ENCODE results near the gene MDK. TPM values are rescaled to one million over a fixed set of nuclear protein-coding genes. Genes with fewer than 3 reads are reported as not detected.

Gene MDK
- total RNA-seq, 2 experiments from 2014 or later = 2.9 to 4.6 TPM

GRCh38 chr11:46338988-46339666, 42.3 kb upstream of the MDK start:
- peaks cover 80% of the 10 kb centered on the region for H3K4me1 Mint-ChIP-seq (ENCODE audit: low read depth)
- no peak overlapping the region for H3K4me3 Mint-ChIP-seq
- no peaks in the 10 kb centered on the region for H3K27me3 Mint-ChIP-seq (ENCODE audit: low read depth)
- no peaks in the 10 kb centered on the region for H3K36me3 Mint-ChIP-seq (ENCODE audit: low read depth)
- peak overlapping the region; percentile 69 for H3K27ac Mint-ChIP-seq
- CTCF ChIA-PET = interaction anchor here (0.6 to 4.3 kb wide), 6 partner anchors 9 to 100 kb away, joined by 3 to 28 read pairs (median 4); no protein-coding TSS in a partner anchor
- no peaks in the 10 kb centered on the region for H3K9me3 Mint-ChIP-seq
- DNase-seq = no peak
- intact Hi-C loops (cut with micrococcal nuclease) = no loop called here

- CTCF ChIA-PET = interaction anchor here (0.6 to 14.1 kb wide), 5 partner anchors 8 to 100 kb away, joined by 3 to 148 read pairs (median 5); no protein-coding TSS in a partner anchor
- intact Hi-C loops (cut with micrococcal nuclease) = no loop called here
Observed at GRCh38 chr11:46339816-46340215, 41.7 kb upstream of the MDK start.

GRCh38 chr11:46341454-46341853, 40.0 kb upstream of the MDK start:
- peak overlapping the region; percentile 6 for H3K27ac Mint-ChIP-seq
- no peaks in the 10 kb centered on the region for H3K9me3 Mint-ChIP-seq

More at GRCh38 chr11:46339816-46340215, 41.7 kb upstream of the MDK start:
- Mint-ChIP-seq H3K4me1 (ENCODE audit: low read depth) (peaks cover 79% of the 10 kb centered on the region), H3K9me3 (no peaks in the 10 kb centered on the region), H3K4me3 (no peak overlapping the region), H3K27me3 (ENCODE audit: low read depth) (no peaks in the 10 kb centered on the region), H3K27ac (no peak overlapping the region), H3K36me3 (ENCODE audit: low read depth) (no peaks in the 10 kb centered on the region)
- DNase-seq = no peak

GRCh38 chr11:46342239-46342638, 39.2 kb upstream of the MDK start:
- H3K4me1 Mint-ChIP-seq (ENCODE audit: low read depth) = peaks cover 77% of the 10 kb centered on the region
- DNase-seq = peak; percentile 58
- H3K27ac Mint-ChIP-seq = peak overlapping the region; percentile 61
- CTCF ChIA-PET = interaction anchor here (1.4 to 14.1 kb wide), 6 partner anchors 10 to 103 kb away, joined by 5 to 148 read pairs (median 10); no protein-coding TSS in a partner anchor
- intact Hi-C loops (cut with micrococcal nuclease) = loop anchor here (1.0 kb wide), 1 partner anchor 10 kb away; no protein-coding TSS in a partner anchor
- H3K36me3 Mint-ChIP-seq (ENCODE audit: low read depth) = peaks cover 2% of the 10 kb centered on the region
- H3K9me3 Mint-ChIP-seq = no peaks in the 10 kb centered on the region
- H3K27me3 Mint-ChIP-seq (ENCODE audit: low read depth) = no peaks in the 10 kb centered on the region
- H3K4me3 Mint-ChIP-seq = no peak overlapping the region

More at GRCh38 chr11:46341454-46341853, 40.0 kb upstream of the MDK start:
- H3K4me3 Mint-ChIP-seq = no peak overlapping the region
- peaks cover 78% of the 10 kb centered on the region for H3K4me1 Mint-ChIP-seq (ENCODE audit: low read depth)
- CTCF ChIA-PET = interaction anchor here (1.4 to 14.1 kb wide), 5 partner anchors 10 to 103 kb away, joined by 5 to 148 read pairs (median 12); no protein-coding TSS in a partner anchor
- H3K27me3 Mint-ChIP-seq (ENCODE audit: low read depth) = no peaks in the 10 kb centered on the region
- intact Hi-C loops (cut with micrococcal nuclease) = no loop called here
- no peak for DNase-seq
- peaks cover 2% of the 10 kb centered on the region for H3K36me3 Mint-ChIP-seq (ENCODE audit: low read depth)

- Mint-ChIP-seq H3K9me3 (no peaks in the 10 kb centered on the region), H3K4me3 (no peak overlapping the region), H3K27me3 (ENCODE audit: low read depth) (no peaks in the 10 kb centered on the region), H3K4me1 (ENCODE audit: low read depth) (peaks cover 66% of the 10 kb centered on the region), H3K36me3 (ENCODE audit: low read depth) (peaks cover 2% of the 10 kb centered on the region), H3K27ac (no peak overlapping the region)
- no peak for DNase-seq
- CTCF ChIA-PET = interaction anchor here (0.6 to 14.1 kb wide), 10 partner anchors 10 to 378 kb away, joined by 3 to 368 read pairs (median 10); no protein-coding TSS in a partner anchor
- intact Hi-C loops (cut with micrococcal nuclease) = no loop called here
Observed at GRCh38 chr11:46343520-46343919, 37.9 kb upstream of the MDK start.

GRCh38 chr11:46345131-46345597, 36.3 kb upstream of the MDK start:
- H3K4me1 Mint-ChIP-seq (ENCODE audit: low read depth) = peaks cover 72% of the 10 kb centered on the region
- H3K4me3 Mint-ChIP-seq = peak overlapping the region; percentile 71
- H3K9me3 Mint-ChIP-seq = no peaks in the 10 kb centered on the region
- peaks cover 7% of the 10 kb centered on the region for H3K36me3 Mint-ChIP-seq (ENCODE audit: low read depth)
- intact Hi-C loops (cut with micrococcal nuclease) = no loop called here
- DNase-seq = peak; percentile 63
- no peaks in the 10 kb centered on the region for H3K27me3 Mint-ChIP-seq (ENCODE audit: low read depth)
- H3K27ac Mint-ChIP-seq = peak overlapping the region; percentile 79
- CTCF ChIA-PET = interaction anchor here (1.1 to 14.1 kb wide), 6 partner anchors 8 to 37 kb away, joined by 4 to 368 read pairs (median 14); no protein-coding TSS in a partner anchor

- peak; percentile 65 for DNase-seq
- peak overlapping the region; percentile 71 for H3K4me3 Mint-ChIP-seq
- intact Hi-C loops (cut with micrococcal nuclease) = loop anchor here (1.0 to 2.0 kb wide), 7 partner anchors 10 to 355 kb away; partner anchors contain the start of genes ARHGAP1, PHF21A and ZNF408
- peak overlapping the region; percentile 79 for H3K27ac Mint-ChIP-seq
- H3K27me3 Mint-ChIP-seq (ENCODE audit: low read depth) = no peaks in the 10 kb centered on the region
- no peaks in the 10 kb centered on the region for H3K9me3 Mint-ChIP-seq
- H3K4me1 Mint-ChIP-seq (ENCODE audit: low read depth) = peaks cover 80% of the 10 kb centered on the region
- CTCF ChIA-PET = interaction anchor here (1.2 to 14.1 kb wide), 6 partner anchors 7 to 44 kb away, joined by 3 to 368 read pairs (median 14); no protein-coding TSS in a partner anchor
- peaks cover 7% of the 10 kb centered on the region for H3K36me3 Mint-ChIP-seq (ENCODE audit: low read depth)
Observed at GRCh38 chr11:46345881-46346484, 35.5 kb upstream of the MDK start.

GRCh38 chr11:46346886-46347636, 34.4 kb upstream of the MDK start, which contains the start of gene DGKZ:
DGKZ (plus strand) TSS chr11:46347463; CDS start chr11:46347660, 197 bp downstream.
- intact Hi-C loops (cut with micrococcal nuclease) = loop anchor here (1.0 to 2.0 kb wide), 9 partner anchors 11 to 354 kb away; partner anchors contain the start of genes ARHGAP1, ATG13, HARBI1 and PHF21A
- DNase-seq = peak; percentile 86
- Mint-ChIP-seq H3K9me3 (no peaks in the 10 kb centered on the region), H3K27ac (peak within 1 kb of the TSS; percentile 92), H3K4me3 (peak within 1 kb of the TSS; percentile 84), H3K36me3 (ENCODE audit: low read depth) (peaks cover 7% of the 10 kb centered on the region), H3K27me3 (ENCODE audit: low read depth) (no peaks in the 10 kb centered on the region), H3K4me1 (ENCODE audit: low read depth) (peaks cover 80% of the 10 kb centered on the region)
- CTCF ChIA-PET = interaction anchor here (1.0 to 14.1 kb wide), 6 partner anchors 15 to 43 kb away, joined by 3 to 368 read pairs (median 9); no protein-coding TSS in a partner anchor

- DNase-seq = no peak
- peaks cover 7% of the 10 kb centered on the region for H3K36me3 Mint-ChIP-seq (ENCODE audit: low read depth)
- intact Hi-C loops (cut with micrococcal nuclease) = loop anchor here (1.0 to 2.0 kb wide), 7 partner anchors 13 to 353 kb away; partner anchors contain the start of genes ARHGAP1, ATG13, HARBI1 and PHF21A
- H3K27ac Mint-ChIP-seq = peak overlapping the region; percentile 92
- CTCF ChIA-PET = interaction anchor here (1.0 to 14.1 kb wide), 5 partner anchors 16 to 107 kb away, joined by 4 to 368 read pairs (median 50); no protein-coding TSS in a partner anchor
- H3K4me1 Mint-ChIP-seq (ENCODE audit: low read depth) = peaks cover 78% of the 10 kb centered on the region
- no peaks in the 10 kb centered on the region for H3K9me3 Mint-ChIP-seq
- no peaks in the 10 kb centered on the region for H3K27me3 Mint-ChIP-seq (ENCODE audit: low read depth)
- H3K4me3 Mint-ChIP-seq = peak overlapping the region; percentile 84
Observed at GRCh38 chr11:46347637-46348311, 33.7 kb upstream of the MDK start.

- H3K4me3 Mint-ChIP-seq = peak overlapping the region; percentile 84
- H3K27me3 Mint-ChIP-seq (ENCODE audit: low read depth) = no peaks in the 10 kb centered on the region
- CTCF ChIA-PET = interaction anchor here (0.6 to 14.1 kb wide), 10 partner anchors 9 to 158 kb away, joined by 3 to 368 read pairs (median 4); no protein-coding TSS in a partner anchor
- H3K27ac Mint-ChIP-seq = peak overlapping the region; percentile 92
- H3K9me3 Mint-ChIP-seq = no peaks in the 10 kb centered on the region
- peaks cover 7% of the 10 kb centered on the region for H3K36me3 Mint-ChIP-seq (ENCODE audit: low read depth)
- peaks cover 80% of the 10 kb centered on the region for H3K4me1 Mint-ChIP-seq (ENCODE audit: low read depth)
- DNase-seq = peak; percentile 79
- intact Hi-C loops (cut with micrococcal nuclease) = no loop called here
Observed at GRCh38 chr11:46348566-46349401, 32.7 kb upstream of the MDK start.

Measured in activated naive CD4-positive, alpha-beta T cell treated with anti-CD3 and anti-CD28 coated beads for 36 hours (primary cell).